Hepatic stellate cell (primary cell): ENCODE data around the gene HNF4A.

ENCODE experiments used
- DNase-seq: peaks from one replicate; pipeline ENCODE4 v3.0.0; 2011; ENCODE audit warnings: low spot score

The HNF4A gene

GRCh38 chr20:44392776-44393607 lies 37.5 kb downstream of the HNF4A start:
- no peak for DNase-seq

- no peak for DNase-seq
Measured at GRCh38 chr20:44393608-44394451, 38.3 kb downstream of the HNF4A start.

- no peak for DNase-seq
Measured at GRCh38 chr20:44394452-44394701, 38.9 kb downstream of the HNF4A start.

- DNase-seq, result no peak
Measured at GRCh38 chr20:44394702-44395460, 39.4 kb downstream of the HNF4A start.

- DNase-seq, result no peak
Measured at GRCh38 chr20:44395461-44396340, 40.2 kb downstream of the HNF4A start.

GRCh38 chr20:44396369-44397130 lies 41.1 kb downstream of the HNF4A start:
- no peak for DNase-seq

- peak; percentile 37 for DNase-seq
Measured at GRCh38 chr20:44398335-44398734, 42.8 kb downstream of the HNF4A start.

GRCh38 chr20:44399446-44399845 lies 43.9 kb downstream of the HNF4A start:
- no peak for DNase-seq

GRCh38 chr20:44400671-44400969 lies 45.1 kb downstream of the HNF4A start:
- no peak for DNase-seq

GRCh38 chr20:44400970-44401769 lies 45.7 kb downstream of the HNF4A start:
- no peak for DNase-seq

GRCh38 chr20:44401770-44402390 lies 46.4 kb downstream of the HNF4A start:
- DNase-seq, result no peak

GRCh38 chr20:44402391-44403193 lies 47.1 kb downstream of the HNF4A start:
- no peak for DNase-seq

GRCh38 chr20:44403194-44404112 lies 48.0 kb downstream of the HNF4A start:
- no peak for DNase-seq

- no peak for DNase-seq
Measured at GRCh38 chr20:44404204-44405181, 49.0 kb downstream of the HNF4A start.

GRCh38 chr20:44405257-44405656 lies 49.8 kb downstream of the HNF4A start:
- no peak for DNase-seq

- DNase-seq, result no peak
Measured at GRCh38 chr20:44405785-44406571, 50.5 kb downstream of the HNF4A start.
